ENCODE results near the gene TNFSF12. TPM values are rescaled to one million over a fixed set of nuclear protein-coding genes. Genes with fewer than 3 reads are reported as not detected.

TNFSF12 gene
- total and polyA plus RNA-seq, 3 donors from 2014 or later, result 17.0 to 21.5 (median 20.6) TPM

DNA sequence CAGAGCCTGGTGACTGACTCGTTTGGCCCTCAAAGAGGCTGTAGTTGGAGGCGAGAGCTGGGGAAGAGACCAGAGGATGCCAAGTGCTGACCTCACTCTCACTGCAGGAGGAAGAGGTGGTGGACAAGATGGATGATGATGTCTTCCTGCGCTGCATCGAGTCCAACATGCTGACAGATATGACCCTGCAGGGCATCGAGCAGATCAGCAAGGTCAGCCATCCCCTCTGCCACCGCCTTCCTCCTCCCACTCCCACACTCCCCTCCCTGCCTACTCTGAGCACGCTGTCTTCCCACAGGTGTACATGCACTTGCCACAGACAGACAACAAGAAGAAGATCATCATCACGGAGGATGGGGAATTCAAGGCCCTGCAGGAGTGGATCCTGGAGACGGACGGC lies 37.8 kb upstream of the TNFSF12 start:
- Histone ChIP-seq H3K4me3 (no peak overlapping the region), H3K4me1 (no peaks in the 10 kb centered on the region), H3K36me3 (ENCODE audit: low read depth, missing control alignments) (no peaks in the 10 kb centered on the region), H3K27ac (no peak overlapping the region), H3K27me3 (no peaks in the 10 kb centered on the region), H3K9me3 (no peaks in the 10 kb centered on the region)
- TF ChIP-seq, protein P1, sequence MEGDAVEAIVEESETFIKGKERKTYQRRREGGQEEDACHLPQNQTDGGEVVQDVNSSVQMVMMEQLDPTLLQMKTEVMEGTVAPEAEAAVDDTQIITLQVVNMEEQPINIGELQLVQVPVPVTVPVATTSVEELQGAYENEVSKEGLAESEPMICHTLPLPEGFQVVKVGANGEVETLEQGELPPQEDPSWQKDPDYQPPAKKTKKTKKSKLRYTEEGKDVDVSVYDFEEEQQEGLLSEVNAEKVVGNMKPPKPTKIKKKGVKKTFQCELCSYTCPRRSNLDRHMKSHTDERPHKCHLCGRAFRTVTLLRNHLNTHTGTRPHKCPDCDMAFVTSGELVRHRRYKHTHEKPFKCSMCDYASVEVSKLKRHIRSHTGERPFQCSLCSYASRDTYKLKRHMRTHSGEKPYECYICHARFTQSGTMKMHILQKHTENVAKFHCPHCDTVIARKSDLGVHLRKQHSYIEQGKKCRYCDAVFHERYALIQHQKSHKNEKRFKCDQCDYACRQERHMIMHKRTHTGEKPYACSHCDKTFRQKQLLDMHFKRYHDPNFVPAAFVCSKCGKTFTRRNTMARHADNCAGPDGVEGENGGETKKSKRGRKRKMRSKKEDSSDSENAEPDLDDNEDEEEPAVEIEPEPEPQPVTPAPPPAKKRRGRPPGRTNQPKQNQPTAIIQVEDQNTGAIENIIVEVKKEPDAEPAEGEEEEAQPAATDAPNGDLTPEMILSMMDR (IDR thresholded peaks at IDR 0.05), result no peak
- no peak for TF ChIP-seq POLR2A (IDR thresholded peaks at IDR 0.05)
- no peak for DNase-seq
- intact Hi-C loops (cut with DNase I; ENCODE audit: low total_unique reads), result loop anchor here (5.0 kb wide), 1 partner anchor 46 kb away; the partner anchor contains the start of gene TNFSF13
- WGBS, 2 donors, result 61 to 64% methylated on average over 6 to 10 of the region's 10 CpGs

DNA sequence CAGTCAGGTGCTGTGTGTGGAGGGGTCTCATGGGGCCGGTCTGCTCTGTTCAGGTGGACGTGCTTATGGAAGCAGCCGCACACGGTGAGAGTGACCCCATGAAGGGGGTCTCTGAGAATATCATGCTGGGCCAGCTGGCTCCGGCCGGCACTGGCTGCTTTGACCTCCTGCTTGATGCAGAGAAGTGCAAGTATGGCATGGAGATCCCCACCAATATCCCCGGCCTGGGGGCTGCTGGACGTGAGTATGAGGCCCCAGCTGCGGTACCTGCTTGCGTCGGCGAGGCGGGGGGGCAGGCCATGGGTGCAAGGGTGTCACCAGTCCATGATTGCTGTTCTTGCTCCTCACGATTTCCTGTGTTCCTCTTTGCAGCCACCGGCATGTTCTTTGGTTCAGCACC lies 36.8 kb upstream of the TNFSF12 start:
- no peak for TF ChIP-seq POLR2A (IDR thresholded peaks at IDR 0.05)
- TF ChIP-seq, protein P1 (IDR thresholded peaks at IDR 0.05), result no peak
- intact Hi-C loops (cut with DNase I; ENCODE audit: low total_unique reads), result loop anchor here (5.0 kb wide), 1 partner anchor 45 kb away; the partner anchor contains the start of gene TNFSF13
- WGBS, 2 donors, result 80 to 89% methylated on average over 12 to 15 of the region's 15 CpGs
- H3K4me3 ChIP-seq, result no peak overlapping the region
- H3K36me3 ChIP-seq (ENCODE audit: low read depth, missing control alignments), result no peaks in the 10 kb centered on the region
- no peaks in the 10 kb centered on the region for H3K9me3 ChIP-seq
- no peaks in the 10 kb centered on the region for H3K4me1 ChIP-seq
- DNase-seq, result no peak
- H3K27me3 ChIP-seq, result no peaks in the 10 kb centered on the region
- no peak overlapping the region for H3K27ac ChIP-seq

DNA sequence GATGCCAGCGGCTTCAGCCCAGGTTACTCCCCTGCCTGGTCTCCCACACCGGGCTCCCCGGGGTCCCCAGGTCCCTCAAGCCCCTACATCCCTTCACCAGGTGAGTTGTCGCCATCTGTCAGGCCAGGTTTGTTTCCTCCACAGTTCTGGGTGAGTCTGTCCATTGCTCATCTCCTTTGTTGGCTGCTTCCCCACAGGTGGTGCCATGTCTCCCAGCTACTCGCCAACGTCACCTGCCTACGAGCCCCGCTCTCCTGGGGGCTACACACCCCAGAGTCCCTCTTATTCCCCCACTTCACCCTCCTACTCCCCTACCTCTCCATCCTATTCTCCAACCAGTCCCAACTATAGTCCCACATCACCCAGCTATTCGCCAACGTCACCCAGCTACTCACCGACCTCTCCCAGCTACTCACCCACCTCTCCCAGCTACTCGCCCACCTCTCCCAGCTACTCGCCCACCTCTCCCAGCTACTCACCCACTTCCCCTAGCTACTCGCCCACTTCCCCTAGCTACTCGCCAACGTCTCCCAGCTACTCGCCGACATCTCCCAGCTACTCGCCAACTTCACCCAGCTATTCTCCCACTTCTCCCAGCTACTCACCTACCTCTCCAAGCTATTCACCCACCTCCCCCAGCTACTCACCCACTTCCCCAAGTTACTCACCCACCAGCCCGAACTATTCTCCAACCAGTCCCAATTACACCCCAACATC lies 35.9 kb upstream of the TNFSF12 start:
- DNase-seq, result no peak
- intact Hi-C loops (cut with DNase I; ENCODE audit: low total_unique reads), result loop anchor here (5.0 kb wide), 1 partner anchor 44 kb away; the partner anchor contains the start of gene TNFSF13
- H3K9me3 ChIP-seq, result no peaks in the 10 kb centered on the region
- H3K27ac ChIP-seq, result no peak overlapping the region
- no peaks in the 10 kb centered on the region for H3K27me3 ChIP-seq
- H3K4me1 ChIP-seq, result no peaks in the 10 kb centered on the region
- H3K4me3 ChIP-seq, result no peak overlapping the region
- TF ChIP-seq, protein P1 (IDR thresholded peaks at IDR 0.05), result no peak
- no peak for TF ChIP-seq POLR2A (IDR thresholded peaks at IDR 0.05)
- H3K36me3 ChIP-seq (ENCODE audit: low read depth, missing control alignments), result no peaks in the 10 kb centered on the region
- WGBS, 2 donors, result 88 to 90% methylated on average over 19 to 20 of the region's 20 CpGs

DNA sequence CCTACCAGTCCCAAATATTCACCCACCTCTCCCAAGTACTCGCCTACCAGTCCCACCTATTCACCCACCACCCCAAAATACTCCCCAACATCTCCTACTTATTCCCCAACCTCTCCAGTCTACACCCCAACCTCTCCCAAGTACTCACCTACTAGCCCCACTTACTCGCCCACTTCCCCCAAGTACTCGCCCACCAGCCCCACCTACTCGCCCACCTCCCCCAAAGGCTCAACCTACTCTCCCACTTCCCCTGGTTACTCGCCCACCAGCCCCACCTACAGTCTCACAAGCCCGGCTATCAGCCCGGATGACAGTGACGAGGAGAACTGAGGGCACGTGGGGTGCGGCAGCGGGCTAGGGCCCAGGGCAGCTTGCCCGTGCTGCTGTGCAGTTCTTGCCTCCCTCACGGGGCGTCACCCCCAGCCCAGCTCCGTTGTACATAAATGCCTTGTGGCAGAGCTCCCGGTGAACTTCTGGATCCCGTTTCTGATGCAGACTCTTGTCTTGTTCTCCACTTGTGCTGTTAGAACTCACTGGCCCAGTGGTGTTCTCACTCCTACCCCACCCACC lies 34.9 kb upstream of the TNFSF12 start:
- 52 to 69% methylated on average over 17 of the region's 17 CpGs for WGBS, 2 donors
- intact Hi-C loops (cut with DNase I; ENCODE audit: low total_unique reads), result loop anchor here (5.0 kb wide), 1 partner anchor 43 kb away; the partner anchor contains the start of gene TNFSF13
- DNase-seq, result peak; percentile 38
- no peaks in the 10 kb centered on the region for H3K4me1 ChIP-seq
- H3K27me3 ChIP-seq, result no peaks in the 10 kb centered on the region
- H3K9me3 ChIP-seq, result no peaks in the 10 kb centered on the region
- no peak for TF ChIP-seq POLR2A (IDR thresholded peaks at IDR 0.05)
- TF ChIP-seq, protein P1 (IDR thresholded peaks at IDR 0.05), result no peak
- no peak overlapping the region for H3K27ac ChIP-seq
- H3K4me3 ChIP-seq, result no peak overlapping the region
- H3K36me3 ChIP-seq (ENCODE audit: low read depth, missing control alignments), result no peaks in the 10 kb centered on the region

Measured in testis (tissue), 3 donors.